Thoracic aorta (tissue), 2 donors: ENCODE data around the gene CRYBB1. TPM values are rescaled to one million over a fixed set of nuclear protein-coding genes. Genes with fewer than 3 reads are reported as not detected.

Experiments
- ATAC-seq: fragments of 150-250 bp; one replicate; pipeline ENCODE4 v1.8.0; 2017; ENCODE audit warnings: low read depth; ENCODE audit not compliant: insufficient number of reproducible peaks, low FRiP score
- DNase-seq: peaks from one replicate; pipeline ENCODE4 v3.0.0-alpha.2; 2020; ENCODE audit warnings: low spot score
- H3K27ac ChIP-seq, 2 donors: fragments of 200-600 bp; sonication (generic); 1 replicate in 1 of 2; 2 replicates in 1 of 2; pipeline ENCODE4 v1.5.1; 2016; ENCODE audit warnings: mild to moderate bottlenecking in 2 of 2, moderate library complexity in 2 of 2
- H3K27me3 ChIP-seq: fragments of 200-600 bp; sonication (generic); replicated peaks from 2 replicates; pipeline ENCODE4 v1.6.0; 2016; ENCODE audit warnings: mild to moderate bottlenecking; ENCODE audit not compliant: insufficient read depth
- H3K36me3 ChIP-seq: fragments of 200-600 bp; sonication (generic); one replicate; pipeline ENCODE4 v1.5.1; 2016
- H3K4me1 ChIP-seq, 2 donors: fragments of 200-600 bp; sonication (generic); 1 replicate in 1 of 2; 2 replicates in 1 of 2; pipeline versions ENCODE4 v1.5.1 to v1.6.0; 2016; ENCODE audit warnings: low read depth in 2 of 2, mild to moderate bottlenecking in 1 of 2; ENCODE audit not compliant: control insufficient read depth in 1 of 2
- H3K4me3 ChIP-seq: fragments of 200-600 bp; sonication (generic); 2 replicates; pipeline ENCODE4 v1.5.1; 2016; ENCODE audit warnings: mild to moderate bottlenecking
- H3K9me3 ChIP-seq: fragments of 200-600 bp; sonication (generic); 2 replicates; pipeline ENCODE4 v1.5.1; 2016
- total RNA-seq, 2 donors: library from RNA; depleted of rRNA; stranded (reverse); fragments of >200 nt; gene quantifications; one replicate each; pipeline versions ENCODE4 v1.1.0 to v1.2.3, GENCODE V29; 2016
- TF ChIP-seq, protein P1 (sequence below): fragments of 200-600 bp; sonication (generic); IDR thresholded peaks from one replicate; pipeline ENCODE4 v1.5.1; 2019; ENCODE audit warnings: antibody characterized with exemption

CRYBB1 gene
- total RNA-seq, 2 donors from 2014 or later: 0.71 to 2.6 TPM

- H3K27me3 ChIP-seq: no peaks in the 10 kb centered on the region
- H3K36me3 ChIP-seq: no peaks in the 10 kb centered on the region
- TF ChIP-seq, protein P1, sequence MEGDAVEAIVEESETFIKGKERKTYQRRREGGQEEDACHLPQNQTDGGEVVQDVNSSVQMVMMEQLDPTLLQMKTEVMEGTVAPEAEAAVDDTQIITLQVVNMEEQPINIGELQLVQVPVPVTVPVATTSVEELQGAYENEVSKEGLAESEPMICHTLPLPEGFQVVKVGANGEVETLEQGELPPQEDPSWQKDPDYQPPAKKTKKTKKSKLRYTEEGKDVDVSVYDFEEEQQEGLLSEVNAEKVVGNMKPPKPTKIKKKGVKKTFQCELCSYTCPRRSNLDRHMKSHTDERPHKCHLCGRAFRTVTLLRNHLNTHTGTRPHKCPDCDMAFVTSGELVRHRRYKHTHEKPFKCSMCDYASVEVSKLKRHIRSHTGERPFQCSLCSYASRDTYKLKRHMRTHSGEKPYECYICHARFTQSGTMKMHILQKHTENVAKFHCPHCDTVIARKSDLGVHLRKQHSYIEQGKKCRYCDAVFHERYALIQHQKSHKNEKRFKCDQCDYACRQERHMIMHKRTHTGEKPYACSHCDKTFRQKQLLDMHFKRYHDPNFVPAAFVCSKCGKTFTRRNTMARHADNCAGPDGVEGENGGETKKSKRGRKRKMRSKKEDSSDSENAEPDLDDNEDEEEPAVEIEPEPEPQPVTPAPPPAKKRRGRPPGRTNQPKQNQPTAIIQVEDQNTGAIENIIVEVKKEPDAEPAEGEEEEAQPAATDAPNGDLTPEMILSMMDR: no peak
- H3K4me3 ChIP-seq: no peak overlapping the region
- no peaks in the 10 kb centered on the region for H3K9me3 ChIP-seq
- no peak for DNase-seq
- no peak overlapping the region for H3K27ac ChIP-seq
- peaks cover 0 to 17% of the 10 kb centered on the region in 2 donors for H3K4me1 ChIP-seq
- ATAC-seq: no peak
These were observed 67.8 kb downstream of the CRYBB1 start for GRCh38 chr22:26549902-26550497.

Other genes with a start within 250 kb of the CRYBB1 start
- 1 to 10 TPM; 1.6 to 2.6 TPM for gene ASPHD2, start 188.8 kb downstream of the CRYBB1 start, total RNA-seq
- 10 to 100 TPM; 26.5 to 27.8 TPM for gene HPS4, start 134.2 kb downstream of the CRYBB1 start, total RNA-seq
- gene SRRD, start 134.2 kb downstream of the CRYBB1 start, total RNA-seq: 10 to 100 TPM in 1 of 2 donors, 1 to 10 TPM in 1; 8.3 to 31.3 TPM
- gene TFIP11, start 105.6 kb downstream of the CRYBB1 start, total RNA-seq: 10 to 100 TPM; 21.7 to 60.6 TPM
- gene TPST2, start 27.9 kb downstream of the CRYBB1 start, total RNA-seq: 10 to 100 TPM; 37.7 to 82.3 TPM
- gene CRYBA4, start 3.9 kb upstream of the CRYBB1 start, total RNA-seq: not detected
- gene MIAT, start 39.6 kb upstream of the CRYBB1 start, total RNA-seq: 1 to 10 TPM in 1 of 2 donors, under 1 TPM in 1; 0.81 to 3.6 TPM